ENCODE results near the gene OR2A42. TPM values are rescaled to one million over a fixed set of nuclear protein-coding genes. Genes with fewer than 3 reads are reported as not detected.

Gene OR2A42
- total RNA-seq = not detected in 2 replicates

GRCh38 chr7:144239365-144239764 lies at the start of gene OR2A42:
Gene OR2A42 (minus strand): TSS chr7:144239605. CDS start chr7:144232843, 6,762 bp downstream.

GRCh38 chr7:144269188-144269587 lies 29.8 kb upstream of the OR2A42 start, which contains the start of gene CTAGE8:
Gene CTAGE8 (minus strand): TSS chr7:144269288. CDS start chr7:144269250, 38 bp downstream.

GRCh38 chr7:144264692-144265091 lies 25.3 kb upstream of the OR2A42 start, which contains the start of gene OR2A7:
Gene OR2A7 (minus strand): TSS chr7:144264792. CDS start chr7:144259628, 5,164 bp downstream.

GRCh38 chr7:144195212-144195872 lies 44.1 kb downstream of the OR2A42 start, which contains the start of gene ARHGEF35:
Gene ARHGEF35 (minus strand): TSS chr7:144195833. CDS start chr7:144188383, 7,450 bp downstream.

GRCh38 chr7:144183166-144183565 lies 56.2 kb downstream of the OR2A42 start, which contains the start of gene CTAGE4:
Gene CTAGE4 (plus strand): TSS chr7:144183466. CDS start chr7:144183504, 38 bp downstream.

Other genes starting within 250 kb of the OR2A42 start
- gene OR6B1, start 239.3 kb downstream of the OR2A42 start, total RNA-seq = not detected in 2 replicates
- not detected in 2 replicates for gene OR2A5, start 190.7 kb downstream of the OR2A42 start, total RNA-seq
- gene OR2A25, start 169.8 kb downstream of the OR2A42 start, total RNA-seq = not detected in 2 replicates
- gene OR2A12, start 153.3 kb downstream of the OR2A42 start, total RNA-seq = not detected in 2 replicates
- gene OR2A2, start 130.0 kb downstream of the OR2A42 start, total RNA-seq = not detected in 2 replicates
- not detected in 2 replicates for gene OR2A14, start 116.4 kb downstream of the OR2A42 start, total RNA-seq
- gene CTAGE4, start 56.1 kb downstream of the OR2A42 start, total RNA-seq = under 0.01 and 0.65 TPM in 2 replicates
- gene ARHGEF35, start 43.8 kb downstream of the OR2A42 start, total RNA-seq = 0.65 TPM in 1 of 2 replicates, not detected in the other
- gene OR2A7, start 25.2 kb upstream of the OR2A42 start, total RNA-seq = not detected in 2 replicates
- gene CTAGE8, start 29.7 kb upstream of the OR2A42 start, total RNA-seq = under 0.01 TPM in 1 of 2 replicates, not detected in the other
- not detected in 2 replicates for gene OR2A1, start 72.8 kb upstream of the OR2A42 start, total RNA-seq
- 2.6 and 3.4 TPM in 2 replicates for gene ARHGEF5, start 115.8 kb upstream of the OR2A42 start, total RNA-seq
- not detected in 2 replicates for gene NOBOX, start 164.1 kb upstream of the OR2A42 start, total RNA-seq

All from cardiac atrium fibroblast (primary cell).